A673 (cell line): Measurements from ENCODE around the gene SPX. TPM values are rescaled to one million over a fixed set of nuclear protein-coding genes. Genes with fewer than 3 reads are reported as not detected.

Experiments
- BruUV-seq: library from RNA; stranded (reverse); fragments of 400-500 nt; replicated peaks from 2 replicates; lab custom pipeline; 2021; lab: Mats Ljungman, UMichigan
- CTCF ChIA-PET: fragments of 300-600 bp; sonication (Branson Sonifier 250); formaldehyde crosslinking; loops from one replicate; lab custom pipeline; 2022; ENCODE audit warnings: antibody characterized with exemption; lab: Charles Lee
- POLR2A ChIA-PET: fragments of 300-600 bp; sonication (Branson Sonifier 250); formaldehyde crosslinking; loops from one replicate; lab custom pipeline; 2022; ENCODE audit warnings: antibody characterized with exemption; ENCODE audit not compliant: low non-redundant PET; lab: Charles Lee
- DNase-seq: peaks from one replicate; pipeline ENCODE4 v3.0.0-alpha.2; 2015; ENCODE audit warnings: low spot score
- H3K27ac ChIP-seq: fragments of 200-600 bp; sonication (generic); 2 replicates; pipeline ENCODE4 v1.5.1; 2016; ENCODE audit warnings: mixed run types, low read depth, mild to moderate bottlenecking, mixed read lengths, antibody characterized with exemption, low read length; ENCODE audit not compliant: poor library complexity, severe bottlenecking
- H3K27me3 ChIP-seq: fragments of 200-600 bp; sonication (generic); replicated peaks from 2 replicates; pipeline ENCODE4 v1.6.1; 2017; ENCODE audit warnings: mixed run types, low read depth, mild to moderate bottlenecking, mixed read lengths, antibody characterized with exemption, low read length; ENCODE audit not compliant: insufficient read depth, poor library complexity
- H3K36me3 ChIP-seq: fragments of 200-600 bp; sonication (generic); 2 replicates; pipeline ENCODE4 v1.6.1; 2016; ENCODE audit warnings: mixed run types, mild to moderate bottlenecking, mixed read lengths, antibody characterized with exemption, low read length; ENCODE audit not compliant: insufficient read depth, poor library complexity, severe bottlenecking
- H3K4me1 ChIP-seq: fragments of 200-600 bp; sonication (generic); 2 replicates; pipeline ENCODE4 v1.6.1; 2017; ENCODE audit warnings: mixed run types, mild to moderate bottlenecking, mixed read lengths, antibody characterized with exemption, low read length; ENCODE audit not compliant: insufficient read depth, poor library complexity, severe bottlenecking
- H3K4me3 ChIP-seq: fragments of 200-600 bp; sonication (generic); 2 replicates; pipeline ENCODE4 v1.5.1; 2016; ENCODE audit warnings: low read depth, mixed run types, mild to moderate bottlenecking, mixed read lengths, low read length; ENCODE audit not compliant: poor library complexity, severe bottlenecking
- H3K9me3 ChIP-seq: fragments of 200-600 bp; sonication (generic); 2 replicates; pipeline ENCODE4 v1.6.1; 2016; ENCODE audit warnings: mixed run types, low read depth, mild to moderate bottlenecking, mixed read lengths, antibody characterized with exemption, low read length; ENCODE audit not compliant: poor library complexity, severe bottlenecking
- EZH2 ChIP-seq: fragments of 200-600 bp; sonication (generic); IDR thresholded peaks from 2 replicates; pipeline ENCODE4 v1.6.1; 2017; ENCODE audit warnings: borderline replicate concordance, low read depth, mild to moderate bottlenecking, mixed read lengths, antibody characterized with exemption, low read length; ENCODE audit not compliant: poor library complexity, severe bottlenecking
- intact Hi-C: fragments of 100-400 bp; cut with micrococcal nuclease; formaldehyde crosslinking; loops from one replicate; pipeline ENCODE4 v1.10.0; 2022; ENCODE audit not compliant: unreplicated experiment
- total RNA-seq: library from RNA; stranded (reverse); gene quantifications from 2 replicates; pipeline ENCODE4 v1.2.3, GENCODE V29; 2021
- TF ChIP-seq, protein P1 (sequence below): fragments of 300-800, 200-600 bp; sonication (generic); conservative IDR thresholded peaks from 2 replicates; pipeline ENCODE4 v1.5.1; 2017; ENCODE audit warnings: low read depth, mild to moderate bottlenecking, antibody characterized with exemption, low read length, moderate library complexity, mixed read lengths

SPX gene
- total RNA-seq, 1 experiment from 2014 or later, result 0.28 TPM

DNA sequence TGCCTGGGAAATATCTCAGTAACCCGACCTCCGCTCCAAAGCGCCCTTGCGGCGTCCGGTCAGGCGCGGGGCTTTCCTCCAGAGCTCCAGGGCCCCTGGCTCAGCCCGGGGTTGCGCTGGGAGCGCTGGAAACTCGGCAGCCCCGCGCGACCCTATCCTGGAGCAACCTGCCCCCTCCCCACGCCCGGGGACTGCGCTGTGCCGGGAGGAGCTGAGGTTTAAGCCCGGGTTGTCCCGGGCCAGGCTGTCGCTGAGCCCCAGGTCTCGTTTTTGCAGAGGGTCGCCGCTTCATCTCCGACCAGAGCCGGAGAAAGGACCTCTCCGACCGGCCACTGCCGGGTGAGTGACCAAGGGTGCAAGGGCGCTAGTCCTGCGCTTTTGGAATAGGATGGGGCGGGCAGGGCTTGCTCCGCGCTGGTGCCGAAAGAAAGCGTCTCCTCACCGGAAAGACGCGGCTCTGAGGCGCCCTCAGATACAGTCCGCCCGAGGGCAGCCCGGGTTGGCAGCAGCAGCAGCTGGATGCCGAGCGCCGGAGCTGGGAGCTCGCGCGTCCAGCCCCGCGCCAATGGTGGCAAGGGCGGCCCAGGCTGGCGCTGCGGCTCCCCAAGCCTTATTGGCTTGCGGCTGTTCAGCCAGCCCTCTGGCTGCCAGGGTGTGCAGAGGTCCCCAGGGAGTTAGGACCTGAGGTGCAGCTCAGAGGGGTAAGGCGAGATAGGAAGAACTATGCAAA is 1.5 kb downstream of the SPX start:
- no TSS peak for BruUV-seq
- no peaks in the 10 kb centered on the region for H3K36me3 ChIP-seq
- CTCF ChIA-PET, result no interaction called here
- H3K4me3 ChIP-seq, result peak overlapping the region; percentile 58
- H3K4me1 ChIP-seq, result peaks cover 9% of the 10 kb centered on the region
- no peaks in the 10 kb centered on the region for H3K9me3 ChIP-seq
- POLR2A ChIA-PET, result interaction anchor here (0.6 kb wide), 1 partner anchor 264 kb away, joined by 5 read pairs; no protein-coding TSS in a partner anchor
- no peak for TF ChIP-seq EZH2
- TF ChIP-seq, protein P1, sequence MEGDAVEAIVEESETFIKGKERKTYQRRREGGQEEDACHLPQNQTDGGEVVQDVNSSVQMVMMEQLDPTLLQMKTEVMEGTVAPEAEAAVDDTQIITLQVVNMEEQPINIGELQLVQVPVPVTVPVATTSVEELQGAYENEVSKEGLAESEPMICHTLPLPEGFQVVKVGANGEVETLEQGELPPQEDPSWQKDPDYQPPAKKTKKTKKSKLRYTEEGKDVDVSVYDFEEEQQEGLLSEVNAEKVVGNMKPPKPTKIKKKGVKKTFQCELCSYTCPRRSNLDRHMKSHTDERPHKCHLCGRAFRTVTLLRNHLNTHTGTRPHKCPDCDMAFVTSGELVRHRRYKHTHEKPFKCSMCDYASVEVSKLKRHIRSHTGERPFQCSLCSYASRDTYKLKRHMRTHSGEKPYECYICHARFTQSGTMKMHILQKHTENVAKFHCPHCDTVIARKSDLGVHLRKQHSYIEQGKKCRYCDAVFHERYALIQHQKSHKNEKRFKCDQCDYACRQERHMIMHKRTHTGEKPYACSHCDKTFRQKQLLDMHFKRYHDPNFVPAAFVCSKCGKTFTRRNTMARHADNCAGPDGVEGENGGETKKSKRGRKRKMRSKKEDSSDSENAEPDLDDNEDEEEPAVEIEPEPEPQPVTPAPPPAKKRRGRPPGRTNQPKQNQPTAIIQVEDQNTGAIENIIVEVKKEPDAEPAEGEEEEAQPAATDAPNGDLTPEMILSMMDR, result no peak
- peaks cover 36% of the 10 kb centered on the region for H3K27me3 ChIP-seq
- peak; percentile 68 for DNase-seq
- no peak overlapping the region for H3K27ac ChIP-seq
- intact Hi-C loops, result no loop called here

DNA sequence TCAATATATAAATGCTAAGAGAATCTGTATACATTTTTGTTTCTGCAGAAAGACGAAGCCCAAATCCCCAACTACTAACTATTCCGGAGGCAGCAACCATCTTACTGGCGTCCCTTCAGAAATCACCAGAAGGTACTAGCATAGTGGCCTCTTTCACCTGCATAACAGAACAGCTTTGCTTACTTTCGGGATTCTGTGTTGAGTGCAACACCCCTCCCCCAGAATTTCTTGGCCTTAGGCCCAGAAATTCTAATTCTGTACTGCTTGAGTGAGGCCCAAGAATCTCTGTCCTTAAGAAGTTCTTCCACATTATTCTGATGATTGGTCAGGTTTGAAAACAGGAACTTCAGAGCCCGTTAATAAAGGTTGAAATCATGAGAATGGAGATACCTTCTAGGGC is 2.9 kb downstream of the SPX start:
- intact Hi-C loops, result no loop called here
- POLR2A ChIA-PET, result no interaction called here
- DNase-seq, result peak; percentile 7
- CTCF ChIA-PET, result no interaction called here
- Histone ChIP-seq H3K4me1 (peaks cover 9% of the 10 kb centered on the region), H3K27me3 (peaks cover 36% of the 10 kb centered on the region), H3K36me3 (no peaks in the 10 kb centered on the region), H3K27ac (no peak overlapping the region), H3K9me3 (no peaks in the 10 kb centered on the region), H3K4me3 (no peak overlapping the region)
- TF ChIP-seq, protein P1, result no peak
- TF ChIP-seq EZH2, result no peak
- no TSS peak for BruUV-seq

DNA sequence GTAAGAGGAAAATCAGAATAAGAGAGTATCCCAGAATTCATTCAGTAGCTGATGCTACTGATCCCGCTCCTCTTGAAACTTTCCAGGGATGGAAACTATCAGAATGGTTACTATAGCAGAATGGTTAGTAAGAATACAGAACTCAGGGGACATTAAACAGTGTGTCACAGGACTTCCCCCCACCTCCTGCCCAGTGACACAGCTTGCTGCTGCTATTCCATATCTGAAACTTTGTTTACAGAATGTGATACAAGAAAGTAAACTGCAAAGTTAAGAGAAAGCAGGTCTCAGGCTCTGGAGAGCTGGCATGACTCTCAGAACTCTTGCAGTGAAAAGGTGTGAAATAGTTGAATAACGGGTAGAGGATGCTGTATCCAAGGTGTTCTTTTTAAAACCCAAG is 3.4 kb downstream of the SPX start:
- TF ChIP-seq, protein P1, result no peak
- DNase-seq, result no peak
- POLR2A ChIA-PET, result no interaction called here
- CTCF ChIA-PET, result no interaction called here
- no peak overlapping the region for H3K4me3 ChIP-seq
- H3K36me3 ChIP-seq, result no peaks in the 10 kb centered on the region
- intact Hi-C loops, result no loop called here
- no TSS peak for BruUV-seq
- peaks cover 36% of the 10 kb centered on the region for H3K27me3 ChIP-seq
- H3K9me3 ChIP-seq, result no peaks in the 10 kb centered on the region
- peaks cover 9% of the 10 kb centered on the region for H3K4me1 ChIP-seq
- no peak overlapping the region for H3K27ac ChIP-seq
